ENCODE results near the gene URGCP. TPM values are rescaled to one million over a fixed set of nuclear protein-coding genes. Genes with fewer than 3 reads are reported as not detected.

URGCP gene
- total RNA-seq, 1 experiment from 2014 or later: 19.5 TPM

DNA sequence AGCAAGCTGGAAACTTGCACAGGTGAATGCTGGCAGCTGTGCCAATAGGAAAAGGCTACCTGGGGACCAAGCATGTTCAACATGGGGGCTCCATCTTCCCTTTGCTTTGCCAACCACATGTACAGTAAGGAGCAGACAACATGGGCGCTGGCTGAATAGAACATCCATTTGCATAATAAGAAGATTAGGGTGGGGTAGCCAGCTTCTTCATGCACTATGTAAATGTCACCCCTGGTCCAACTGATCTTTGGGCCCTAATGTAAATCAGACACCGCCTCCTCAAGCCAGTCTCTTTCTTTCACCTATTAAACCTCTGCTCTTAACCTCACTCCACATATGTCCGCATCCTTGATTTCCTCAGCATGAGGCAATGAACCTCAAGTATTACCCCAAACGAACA is 63.1 kb downstream of the URGCP start:
- CTCF ChIA-PET: interaction anchor here (1.0 to 1.8 kb wide), 4 partner anchors 11 to 387 kb away, joined by 3 to 6 read pairs (median 4); partner anchors contain the start of gene STK17A
- ATAC-seq: no peak
- Mint-ChIP-seq H3K27me3 (ENCODE audit: low read depth) (no peaks in the 10 kb centered on the region), H3K36me3 (no peaks in the 10 kb centered on the region), H3K4me3 (no peak overlapping the region), H3K27ac (no peak overlapping the region), H3K9me3 (no peaks in the 10 kb centered on the region), H3K4me1 (peaks cover 8% of the 10 kb centered on the region)
- POLR2A ChIA-PET: no interaction called here
- TF ChIP-seq, protein P1, sequence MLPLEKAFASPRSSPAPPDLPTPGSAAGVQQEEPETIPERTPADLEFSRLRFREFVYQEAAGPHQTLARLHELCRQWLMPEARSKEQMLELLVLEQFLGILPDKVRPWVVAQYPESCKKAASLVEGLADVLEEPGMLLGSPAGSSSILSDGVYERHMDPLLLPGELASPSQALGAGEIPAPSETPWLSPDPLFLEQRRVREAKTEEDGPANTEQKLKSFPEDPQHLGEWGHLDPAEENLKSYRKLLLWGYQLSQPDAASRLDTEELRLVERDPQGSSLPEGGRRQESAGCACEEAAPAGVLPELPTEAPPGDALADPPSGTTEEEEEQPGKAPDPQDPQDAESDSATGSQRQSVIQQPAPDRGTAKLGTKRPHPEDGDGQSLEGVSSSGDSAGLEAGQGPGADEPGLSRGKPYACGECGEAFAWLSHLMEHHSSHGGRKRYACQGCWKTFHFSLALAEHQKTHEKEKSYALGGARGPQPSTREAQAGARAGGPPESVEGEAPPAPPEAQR (CRISPR knock-in tag; IDR thresholded peaks at IDR 0.05): no peak
- TF ChIP-seq ZNF263 (CRISPR knock-in tag; IDR thresholded peaks at IDR 0.05; ENCODE audit: low read depth) (no peak), OVOL2 (CRISPR knock-in tag; IDR thresholded peaks at IDR 0.05; ENCODE audit: borderline replicate concordance) (no peak)
- TF ChIP-seq, protein P2, sequence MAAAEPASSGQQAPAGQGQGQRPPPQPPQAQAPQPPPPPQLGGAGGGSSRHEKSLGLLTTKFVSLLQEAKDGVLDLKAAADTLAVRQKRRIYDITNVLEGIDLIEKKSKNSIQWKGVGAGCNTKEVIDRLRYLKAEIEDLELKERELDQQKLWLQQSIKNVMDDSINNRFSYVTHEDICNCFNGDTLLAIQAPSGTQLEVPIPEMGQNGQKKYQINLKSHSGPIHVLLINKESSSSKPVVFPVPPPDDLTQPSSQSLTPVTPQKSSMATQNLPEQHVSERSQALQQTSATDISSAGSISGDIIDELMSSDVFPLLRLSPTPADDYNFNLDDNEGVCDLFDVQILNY (CRISPR knock-in tag; IDR thresholded peaks at IDR 0.05): no peak
- TF ChIP-seq, protein P3, sequence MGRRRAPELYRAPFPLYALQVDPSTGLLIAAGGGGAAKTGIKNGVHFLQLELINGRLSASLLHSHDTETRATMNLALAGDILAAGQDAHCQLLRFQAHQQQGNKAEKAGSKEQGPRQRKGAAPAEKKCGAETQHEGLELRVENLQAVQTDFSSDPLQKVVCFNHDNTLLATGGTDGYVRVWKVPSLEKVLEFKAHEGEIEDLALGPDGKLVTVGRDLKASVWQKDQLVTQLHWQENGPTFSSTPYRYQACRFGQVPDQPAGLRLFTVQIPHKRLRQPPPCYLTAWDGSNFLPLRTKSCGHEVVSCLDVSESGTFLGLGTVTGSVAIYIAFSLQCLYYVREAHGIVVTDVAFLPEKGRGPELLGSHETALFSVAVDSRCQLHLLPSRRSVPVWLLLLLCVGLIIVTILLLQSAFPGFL (CRISPR knock-in tag; IDR thresholded peaks at IDR 0.05; ENCODE audit: borderline replicate concordance): no peak
- TF ChIP-seq, protein P4, sequence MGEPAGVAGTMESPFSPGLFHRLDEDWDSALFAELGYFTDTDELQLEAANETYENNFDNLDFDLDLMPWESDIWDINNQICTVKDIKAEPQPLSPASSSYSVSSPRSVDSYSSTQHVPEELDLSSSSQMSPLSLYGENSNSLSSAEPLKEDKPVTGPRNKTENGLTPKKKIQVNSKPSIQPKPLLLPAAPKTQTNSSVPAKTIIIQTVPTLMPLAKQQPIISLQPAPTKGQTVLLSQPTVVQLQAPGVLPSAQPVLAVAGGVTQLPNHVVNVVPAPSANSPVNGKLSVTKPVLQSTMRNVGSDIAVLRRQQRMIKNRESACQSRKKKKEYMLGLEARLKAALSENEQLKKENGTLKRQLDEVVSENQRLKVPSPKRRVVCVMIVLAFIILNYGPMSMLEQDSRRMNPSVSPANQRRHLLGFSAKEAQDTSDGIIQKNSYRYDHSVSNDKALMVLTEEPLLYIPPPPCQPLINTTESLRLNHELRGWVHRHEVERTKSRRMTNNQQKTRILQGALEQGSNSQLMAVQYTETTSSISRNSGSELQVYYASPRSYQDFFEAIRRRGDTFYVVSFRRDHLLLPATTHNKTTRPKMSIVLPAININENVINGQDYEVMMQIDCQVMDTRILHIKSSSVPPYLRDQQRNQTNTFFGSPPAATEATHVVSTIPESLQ (CRISPR knock-in tag; IDR thresholded peaks at IDR 0.05): no peak
- TF ChIP-seq, protein P5, sequence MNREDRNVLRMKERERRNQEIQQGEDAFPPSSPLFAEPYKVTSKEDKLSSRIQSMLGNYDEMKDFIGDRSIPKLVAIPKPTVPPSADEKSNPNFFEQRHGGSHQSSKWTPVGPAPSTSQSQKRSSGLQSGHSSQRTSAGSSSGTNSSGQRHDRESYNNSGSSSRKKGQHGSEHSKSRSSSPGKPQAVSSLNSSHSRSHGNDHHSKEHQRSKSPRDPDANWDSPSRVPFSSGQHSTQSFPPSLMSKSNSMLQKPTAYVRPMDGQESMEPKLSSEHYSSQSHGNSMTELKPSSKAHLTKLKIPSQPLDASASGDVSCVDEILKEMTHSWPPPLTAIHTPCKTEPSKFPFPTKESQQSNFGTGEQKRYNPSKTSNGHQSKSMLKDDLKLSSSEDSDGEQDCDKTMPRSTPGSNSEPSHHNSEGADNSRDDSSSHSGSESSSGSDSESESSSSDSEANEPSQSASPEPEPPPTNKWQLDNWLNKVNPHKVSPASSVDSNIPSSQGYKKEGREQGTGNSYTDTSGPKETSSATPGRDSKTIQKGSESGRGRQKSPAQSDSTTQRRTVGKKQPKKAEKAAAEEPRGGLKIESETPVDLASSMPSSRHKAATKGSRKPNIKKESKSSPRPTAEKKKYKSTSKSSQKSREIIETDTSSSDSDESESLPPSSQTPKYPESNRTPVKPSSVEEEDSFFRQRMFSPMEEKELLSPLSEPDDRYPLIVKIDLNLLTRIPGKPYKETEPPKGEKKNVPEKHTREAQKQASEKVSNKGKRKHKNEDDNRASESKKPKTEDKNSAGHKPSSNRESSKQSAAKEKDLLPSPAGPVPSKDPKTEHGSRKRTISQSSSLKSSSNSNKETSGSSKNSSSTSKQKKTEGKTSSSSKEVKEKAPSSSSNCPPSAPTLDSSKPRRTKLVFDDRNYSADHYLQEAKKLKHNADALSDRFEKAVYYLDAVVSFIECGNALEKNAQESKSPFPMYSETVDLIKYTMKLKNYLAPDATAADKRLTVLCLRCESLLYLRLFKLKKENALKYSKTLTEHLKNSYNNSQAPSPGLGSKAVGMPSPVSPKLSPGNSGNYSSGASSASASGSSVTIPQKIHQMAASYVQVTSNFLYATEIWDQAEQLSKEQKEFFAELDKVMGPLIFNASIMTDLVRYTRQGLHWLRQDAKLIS (CRISPR knock-in tag; IDR thresholded peaks at IDR 0.05; ENCODE audit: borderline replicate concordance): no peak
- TF ChIP-seq, protein P6, sequence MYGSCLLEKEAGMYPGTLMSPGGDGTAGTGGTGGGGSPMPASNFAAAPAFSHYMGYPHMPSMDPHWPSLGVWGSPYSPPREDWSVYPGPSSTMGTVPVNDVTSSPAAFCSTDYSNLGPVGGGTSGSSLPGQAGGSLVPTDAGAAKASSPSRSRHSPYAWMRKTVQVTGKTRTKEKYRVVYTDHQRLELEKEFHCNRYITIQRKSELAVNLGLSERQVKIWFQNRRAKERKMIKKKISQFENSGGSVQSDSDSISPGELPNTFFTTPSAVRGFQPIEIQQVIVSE (CRISPR knock-in tag; IDR thresholded peaks at IDR 0.05; ENCODE audit: borderline replicate concordance): no peak
- no peak for DNase-seq (ENCODE audit: low spot score)

DNA sequence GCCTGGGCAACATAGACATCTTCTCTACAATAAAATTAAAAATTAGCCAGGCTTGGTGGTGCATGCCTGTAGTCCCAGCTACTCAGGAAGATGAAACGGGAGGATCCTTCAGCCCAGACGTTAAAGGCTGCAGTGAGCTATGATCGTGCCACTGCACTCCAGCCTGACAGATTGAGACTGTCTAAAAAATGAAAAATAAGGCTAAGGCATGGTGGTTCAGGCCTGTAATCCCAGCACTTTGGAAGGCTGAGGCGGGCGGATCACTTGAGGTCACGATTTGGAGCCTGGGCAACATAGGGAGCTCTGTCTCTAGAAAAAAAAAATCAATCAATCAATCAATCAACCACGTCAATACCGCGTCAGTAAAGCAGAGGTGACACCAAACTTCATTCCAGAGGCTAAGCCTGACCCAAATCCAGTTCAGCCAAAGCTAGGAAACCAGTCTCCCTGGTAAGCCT is 68.2 kb downstream of the URGCP start:
- H3K27me3 Mint-ChIP-seq (ENCODE audit: low read depth): no peaks in the 10 kb centered on the region
- no peak overlapping the region for H3K4me3 Mint-ChIP-seq
- H3K36me3 Mint-ChIP-seq: no peaks in the 10 kb centered on the region
- DNase-seq (ENCODE audit: low spot score) (no peak), ATAC-seq (no peak)
- ChIA-PET POLR2A (interaction anchor here (0.6 to 1.6 kb wide), 2 partner anchors 256 to 465 kb away, joined by 5 to 7 read pairs; partner anchors contain the start of gene STK17A), CTCF (interaction anchor here (0.6 to 4.3 kb wide), 27 partner anchors 10 to 577 kb away, joined by 3 to 85 read pairs (median 3); partner anchors contain the start of gene STK17A)
- peaks cover 6% of the 10 kb centered on the region; the same call in 1 of the 2 replicates for H3K9me3 Mint-ChIP-seq
- no peak overlapping the region for H3K27ac Mint-ChIP-seq
- peaks cover 5% of the 10 kb centered on the region; the same call in 1 of the 2 replicates for H3K4me1 Mint-ChIP-seq
- TF ChIP-seq SMAD3 (CRISPR knock-in tag; IDR thresholded peaks at IDR 0.05; ENCODE audit: borderline replicate concordance): no peak
- TF ChIP-seq, protein P7, sequence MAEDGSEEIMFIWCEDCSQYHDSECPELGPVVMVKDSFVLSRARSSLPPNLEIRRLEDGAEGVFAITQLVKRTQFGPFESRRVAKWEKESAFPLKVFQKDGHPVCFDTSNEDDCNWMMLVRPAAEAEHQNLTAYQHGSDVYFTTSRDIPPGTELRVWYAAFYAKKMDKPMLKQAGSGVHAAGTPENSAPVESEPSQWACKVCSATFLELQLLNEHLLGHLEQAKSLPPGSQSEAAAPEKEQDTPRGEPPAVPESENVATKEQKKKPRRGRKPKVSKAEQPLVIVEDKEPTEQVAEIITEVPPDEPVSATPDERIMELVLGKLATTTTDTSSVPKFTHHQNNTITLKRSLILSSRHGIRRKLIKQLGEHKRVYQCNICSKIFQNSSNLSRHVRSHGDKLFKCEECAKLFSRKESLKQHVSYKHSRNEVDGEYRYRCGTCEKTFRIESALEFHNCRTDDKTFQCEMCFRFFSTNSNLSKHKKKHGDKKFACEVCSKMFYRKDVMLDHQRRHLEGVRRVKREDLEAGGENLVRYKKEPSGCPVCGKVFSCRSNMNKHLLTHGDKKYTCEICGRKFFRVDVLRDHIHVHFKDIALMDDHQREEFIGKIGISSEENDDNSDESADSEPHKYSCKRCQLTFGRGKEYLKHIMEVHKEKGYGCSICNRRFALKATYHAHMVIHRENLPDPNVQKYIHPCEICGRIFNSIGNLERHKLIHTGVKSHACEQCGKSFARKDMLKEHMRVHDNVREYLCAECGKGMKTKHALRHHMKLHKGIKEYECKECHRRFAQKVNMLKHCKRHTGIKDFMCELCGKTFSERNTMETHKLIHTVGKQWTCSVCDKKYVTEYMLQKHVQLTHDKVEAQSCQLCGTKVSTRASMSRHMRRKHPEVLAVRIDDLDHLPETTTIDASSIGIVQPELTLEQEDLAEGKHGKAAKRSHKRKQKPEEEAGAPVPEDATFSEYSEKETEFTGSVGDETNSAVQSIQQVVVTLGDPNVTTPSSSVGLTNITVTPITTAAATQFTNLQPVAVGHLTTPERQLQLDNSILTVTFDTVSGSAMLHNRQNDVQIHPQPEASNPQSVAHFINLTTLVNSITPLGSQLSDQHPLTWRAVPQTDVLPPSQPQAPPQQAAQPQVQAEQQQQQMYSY (CRISPR knock-in tag; IDR thresholded peaks at IDR 0.05): no peak
- no peak for TF ChIP-seq ZNF317 (CRISPR knock-in tag; IDR thresholded peaks at IDR 0.05; ENCODE audit: borderline replicate concordance, low read depth)
- no peak for TF ChIP-seq SOX15 (CRISPR knock-in tag; IDR thresholded peaks at IDR 0.05)
- TF ChIP-seq ZNF219 (CRISPR knock-in tag; IDR thresholded peaks at IDR 0.05; ENCODE audit: borderline replicate concordance): no peak
- TF ChIP-seq, protein P2 (CRISPR knock-in tag; IDR thresholded peaks at IDR 0.05): no peak
- TF ChIP-seq, protein P8, sequence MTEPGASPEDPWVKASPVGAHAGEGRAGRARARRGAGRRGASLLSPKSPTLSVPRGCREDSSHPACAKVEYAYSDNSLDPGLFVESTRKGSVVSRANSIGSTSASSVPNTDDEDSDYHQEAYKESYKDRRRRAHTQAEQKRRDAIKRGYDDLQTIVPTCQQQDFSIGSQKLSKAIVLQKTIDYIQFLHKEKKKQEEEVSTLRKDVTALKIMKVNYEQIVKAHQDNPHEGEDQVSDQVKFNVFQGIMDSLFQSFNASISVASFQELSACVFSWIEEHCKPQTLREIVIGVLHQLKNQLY (CRISPR knock-in tag; IDR thresholded peaks at IDR 0.05): no peak
- TF ChIP-seq TEAD4 (CRISPR knock-in tag; IDR thresholded peaks at IDR 0.05): no peak

Data from WTC11 (cell line).